Gastrocnemius medialis (tissue), 4 donors: ENCODE results near the gene GPR55.

Experiments used
- POLR2A ChIP-seq, 2 donors: fragments of 450-650 bp; IDR thresholded peaks; one replicate each; pipeline ENCODE4 v1.6.1; 2017; ENCODE audit warnings: antibody characterized with exemption in 2 of 2, mild to moderate bottlenecking in 2 of 2, moderate library complexity in 2 of 2
- TF ChIP-seq, protein P1 (sequence below), 5 experiments: fragments of 450-650 bp in 3 of 5; fragments of 200-600 bp in 2 of 5; sonication (generic) in 2 of 5; IDR thresholded peaks in 4 of 5; conservative IDR thresholded peaks in 1 of 5; 1 replicate in 4 of 5; 2 replicates in 1 of 5; pipeline ENCODE4 v1.5.1; 2016 to 2019; ENCODE audit warnings: antibody characterized with exemption in 5 of 5, mild to moderate bottlenecking in 3 of 5, moderate library complexity in 3 of 5

DNA sequence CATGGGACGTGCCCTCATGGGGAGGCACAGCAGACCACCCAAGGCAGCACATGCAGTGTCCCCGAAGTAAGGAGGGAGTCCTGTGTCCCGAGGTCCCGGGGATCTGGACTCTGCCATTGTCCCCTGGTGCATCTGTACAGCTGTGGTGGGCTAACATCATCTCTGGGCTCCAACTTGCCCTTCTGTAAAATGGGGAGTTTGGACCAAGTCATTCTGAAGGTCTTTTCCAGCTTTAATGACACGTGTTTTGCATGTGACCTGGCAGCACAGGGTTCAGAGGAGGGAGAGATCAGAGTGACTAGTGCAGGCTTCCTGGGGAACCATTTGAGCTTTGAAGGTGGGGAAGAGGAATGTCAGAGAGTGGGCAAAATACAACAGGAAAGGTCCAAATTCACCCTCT, 38.8 kb downstream of the GPR55 start:
- TF ChIP-seq, protein P1, sequence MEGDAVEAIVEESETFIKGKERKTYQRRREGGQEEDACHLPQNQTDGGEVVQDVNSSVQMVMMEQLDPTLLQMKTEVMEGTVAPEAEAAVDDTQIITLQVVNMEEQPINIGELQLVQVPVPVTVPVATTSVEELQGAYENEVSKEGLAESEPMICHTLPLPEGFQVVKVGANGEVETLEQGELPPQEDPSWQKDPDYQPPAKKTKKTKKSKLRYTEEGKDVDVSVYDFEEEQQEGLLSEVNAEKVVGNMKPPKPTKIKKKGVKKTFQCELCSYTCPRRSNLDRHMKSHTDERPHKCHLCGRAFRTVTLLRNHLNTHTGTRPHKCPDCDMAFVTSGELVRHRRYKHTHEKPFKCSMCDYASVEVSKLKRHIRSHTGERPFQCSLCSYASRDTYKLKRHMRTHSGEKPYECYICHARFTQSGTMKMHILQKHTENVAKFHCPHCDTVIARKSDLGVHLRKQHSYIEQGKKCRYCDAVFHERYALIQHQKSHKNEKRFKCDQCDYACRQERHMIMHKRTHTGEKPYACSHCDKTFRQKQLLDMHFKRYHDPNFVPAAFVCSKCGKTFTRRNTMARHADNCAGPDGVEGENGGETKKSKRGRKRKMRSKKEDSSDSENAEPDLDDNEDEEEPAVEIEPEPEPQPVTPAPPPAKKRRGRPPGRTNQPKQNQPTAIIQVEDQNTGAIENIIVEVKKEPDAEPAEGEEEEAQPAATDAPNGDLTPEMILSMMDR (IDR thresholded peaks at IDR 0.05 in 4 of 5, conservative IDR thresholded peaks at IDR 0.05 in 1 of 5) = no peak
- TF ChIP-seq POLR2A (IDR thresholded peaks at IDR 0.05) = no peak
